HG03460 (cell line): ENCODE measurements around the gene RHOH.
"Not testable (repeated sequence)": the region's sequence is repeated elsewhere in the genome, so short reads cannot be mapped to it uniquely, and the experiment has no call there.

Experiments
- ATAC-seq: cut with Tn5 transposase; IDR thresholded peaks from one replicate; pipeline ENCODE4 v1.9.1; 2021; ENCODE audit not compliant: unreplicated experiment

Gene RHOH

GRCh38 chr4:40290611-40291186, 93.9 kb downstream of the RHOH start:
- not testable (repeated sequence) for ATAC-seq

- no peak for ATAC-seq
Measured at GRCh38 chr4:40292313-40292759, 95.5 kb downstream of the RHOH start.

GRCh38 chr4:40294339-40294738, 97.5 kb downstream of the RHOH start:
- ATAC-seq: no peak

GRCh38 chr4:40295030-40295429, 98.2 kb downstream of the RHOH start:
- ATAC-seq: not testable (repeated sequence)

- ATAC-seq: no peak
Measured at GRCh38 chr4:40295572-40295971, 98.7 kb downstream of the RHOH start.
